Smooth muscle cell (in vitro differentiated cells): ENCODE data around the gene SORCS3. TPM values are rescaled to one million over a fixed set of nuclear protein-coding genes. Genes with fewer than 3 reads are reported as not detected.

ENCODE experiments used
- DNase-seq: peaks from one replicate; lab custom pipeline; 2025; ENCODE audit not compliant: unreplicated experiment; lab: John Stamatoyannopoulos, UW
- H2AFZ ChIP-seq: fragments of 200-600 bp; sonication (generic); 2 replicates; pipeline ENCODE4 v1.6.0; 2016; ENCODE audit warnings: antibody characterized with exemption, low read depth, mild to moderate bottlenecking
- H3F3A ChIP-seq: fragments of 200-600 bp; sonication (generic); 2 replicates; pipeline ENCODE4 v1.6.0; 2017; ENCODE audit warnings: antibody characterized with exemption, low read depth
- H3K27ac ChIP-seq: fragments of 200-600 bp; sonication (generic); 2 replicates; pipeline ENCODE4 v1.5.1; 2016; ENCODE audit warnings: low read depth, mild to moderate bottlenecking
- H3K27me3 ChIP-seq: fragments of 200-600 bp; sonication (generic); 2 replicates; pipeline ENCODE4 v1.6.1; 2016; ENCODE audit warnings: low read depth, mild to moderate bottlenecking
- H3K36me3 ChIP-seq: fragments of 200-600 bp; sonication (generic); 2 replicates; pipeline ENCODE4 v1.5.1; 2016; ENCODE audit warnings: low read depth
- H3K4me1 ChIP-seq: fragments of 200-600 bp; sonication (generic); 2 replicates; pipeline ENCODE4 v1.5.1; 2016; ENCODE audit warnings: low read depth
- H3K4me2 ChIP-seq: fragments of 200-600 bp; sonication (generic); 2 replicates; pipeline ENCODE4 v1.6.0; 2016; ENCODE audit warnings: mild to moderate bottlenecking
- H3K4me3 ChIP-seq: fragments of 200-600 bp; sonication (generic); 2 replicates; pipeline ENCODE4 v1.5.1; 2016; ENCODE audit warnings: mild to moderate bottlenecking
- H3K79me2 ChIP-seq: fragments of 200-600 bp; sonication (generic); 2 replicates; pipeline ENCODE4 v1.6.0; 2016; ENCODE audit warnings: low read depth, mild to moderate bottlenecking
- H3K9ac ChIP-seq: fragments of 200-600 bp; sonication (generic); 2 replicates; pipeline ENCODE4 v1.6.0; 2016; ENCODE audit warnings: low read depth
- H3K9me3 ChIP-seq: fragments of 200-600 bp; sonication (generic); replicated peaks from 2 replicates; pipeline ENCODE4 v1.5.1; 2016; ENCODE audit warnings: low read depth
- H4K20me1 ChIP-seq: fragments of 200-600 bp; sonication (generic); 2 replicates; pipeline ENCODE4 v1.6.0; 2016; ENCODE audit warnings: low read depth
- CTCF ChIP-seq: fragments of 200-600 bp; sonication (generic); IDR thresholded peaks from 2 replicates; pipeline ENCODE4 v1.5.1; 2017; ENCODE audit warnings: borderline replicate concordance, mild to moderate bottlenecking, antibody characterized with exemption; ENCODE audit not compliant: insufficient read depth, poor library complexity, severe bottlenecking
- WGBS: methylation state at CpG from one replicate; pipeline ENCODE4 v1.1.7; 2016; ENCODE audit warnings: low lambda C conversion rate; 5-methylcytosine and 5-hydroxymethylcytosine counted together
- polyA plus RNA-seq: library from polyadenylated mRNA; unstranded; fragments of >200 nt; fragmentation: Nextera tagmentation; extraction: Ambion mirVana; gene quantifications from 2 replicates; pipeline ENCODE4 v1.2.1, GENCODE V29; 2016
- total RNA-seq: library from RNA; depleted of rRNA; stranded (reverse); fragments of >200 nt; gene quantifications from 2 replicates; pipeline ENCODE4 v1.2.3, GENCODE V29; 2014

Gene SORCS3
- total and polyA plus RNA-seq, 2 experiments from 2014 or later, result not detected

DNA sequence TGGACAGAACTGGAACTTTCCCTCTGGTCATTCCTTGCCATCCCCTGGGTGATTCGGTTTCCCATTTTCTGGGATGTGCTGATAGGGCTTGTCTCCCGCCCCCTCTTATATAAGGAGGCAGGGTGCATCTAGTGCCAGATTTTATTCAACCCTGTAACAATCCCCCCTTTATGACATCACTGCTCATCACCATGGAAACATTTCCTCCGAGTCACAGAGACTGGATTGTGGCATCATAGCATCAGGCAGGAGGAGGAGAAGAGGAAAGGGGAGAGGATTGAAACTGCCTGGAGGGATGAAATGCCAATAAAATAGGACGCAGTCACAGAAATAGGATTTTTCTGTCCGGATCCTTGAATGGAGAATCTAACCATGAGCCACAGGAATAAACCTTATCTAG lies 25.0 kb downstream of the SORCS3 start:
- peaks cover 4% of the 10 kb centered on the region for H3K9me3 ChIP-seq
- WGBS, result 87% methylated on average over 5 of the region's 5 CpGs
- no peak overlapping the region for H2AFZ ChIP-seq
- H3K79me2 ChIP-seq, result no peaks in the 10 kb centered on the region
- no peaks in the 10 kb centered on the region for H3K36me3 ChIP-seq
- H3K4me3 ChIP-seq, result no peak overlapping the region
- no peak overlapping the region for H3K4me2 ChIP-seq
- TF ChIP-seq CTCF, result no peak
- no peaks in the 10 kb centered on the region for H3K4me1 ChIP-seq
- H3K27ac ChIP-seq, result no peak overlapping the region
- peaks cover 21% of the 10 kb centered on the region for H3K27me3 ChIP-seq
- DNase-seq, result no peak
- no peaks in the 10 kb centered on the region for H4K20me1 ChIP-seq
- no peak overlapping the region for H3K9ac ChIP-seq
- H3F3A ChIP-seq, result no peaks in the 10 kb centered on the region

- Histone ChIP-seq H3K79me2 (no peaks in the 10 kb centered on the region), H4K20me1 (no peaks in the 10 kb centered on the region), H3K9me3 (peaks cover 4% of the 10 kb centered on the region), H3K4me2 (no peak overlapping the region), H2AFZ (no peak overlapping the region), H3F3A (no peaks in the 10 kb centered on the region), H3K27ac (no peak overlapping the region), H3K36me3 (no peaks in the 10 kb centered on the region), H3K4me3 (no peak overlapping the region), H3K4me1 (no peaks in the 10 kb centered on the region), H3K9ac (no peak overlapping the region), H3K27me3 (peaks cover 17% of the 10 kb centered on the region)
- DNase-seq, result no peak
- WGBS, result 100% methylated on average over 1 of the region's 1 CpG
- no peak for TF ChIP-seq CTCF
Measured at GRCh38 chr10:104676874-104677273, 35.8 kb downstream of the SORCS3 start.

GRCh38 chr10:104678658-104679057 lies 37.6 kb downstream of the SORCS3 start:
- DNase-seq, result no peak
- no peaks in the 10 kb centered on the region for H3K4me1 ChIP-seq
- H2AFZ ChIP-seq, result no peak overlapping the region
- H3K79me2 ChIP-seq, result no peaks in the 10 kb centered on the region
- peaks cover 13% of the 10 kb centered on the region for H3K27me3 ChIP-seq
- no peak overlapping the region for H3K9ac ChIP-seq
- H3F3A ChIP-seq, result no peaks in the 10 kb centered on the region
- no peak overlapping the region for H3K27ac ChIP-seq
- H3K36me3 ChIP-seq, result no peaks in the 10 kb centered on the region
- no peaks in the 10 kb centered on the region for H4K20me1 ChIP-seq
- no peak overlapping the region for H3K4me2 ChIP-seq
- TF ChIP-seq CTCF, result no peak
- no peak overlapping the region for H3K4me3 ChIP-seq
- H3K9me3 ChIP-seq, result no peaks in the 10 kb centered on the region
